Right lobe of liver (tissue), 6 donors: Measurements from ENCODE around the gene APOA4. TPM values are rescaled to one million over a fixed set of nuclear protein-coding genes. Genes with fewer than 3 reads are reported as not detected.
A peak's percentile ranks its signal among the peaks of the same experiment; 100 is the strongest.

Experiments
- ATAC-seq, 4 donors: fragments of 200-7000 bp; cut with Tn5 transposase; one replicate each; pipeline ENCODE4 v1.9.1; 2020; ENCODE audit warnings: mild to moderate bottlenecking in 4 of 4, moderate library complexity in 4 of 4
- DNase-seq, 3 donors: peaks; one replicate each; pipeline ENCODE4 v3.0.0-alpha.2; 2020
- H3K27ac ChIP-seq, 3 donors: fragments of 200-600 bp; one replicate each; pipeline ENCODE4 v1.8.0; 2022
- H3K27me3 ChIP-seq, 2 donors: fragments of 200-600 bp; one replicate each; pipeline ENCODE4 v1.8.0; 2022
- H3K36me3 ChIP-seq, 4 donors: fragments of 200-600 bp; sonication (generic) in 1 of 4; one replicate each; pipeline versions ENCODE4 v1.5.1 to v1.8.0; 2017 to 2022; ENCODE audit warnings: control low read depth in 1 of 4
- H3K4me1 ChIP-seq, 4 donors: fragments of 200-600 bp; sonication (generic) in 1 of 4; one replicate each; pipeline versions ENCODE4 v1.5.1 to v1.8.0; 2017 to 2022; ENCODE audit warnings: control low read depth in 1 of 4
- H3K4me3 ChIP-seq, 3 donors: fragments of 200-600 bp; one replicate each; pipeline ENCODE4 v1.8.0; 2022
- H3K9me3 ChIP-seq, 4 donors: fragments of 200-600 bp; sonication (generic) in 1 of 4; one replicate each; pipeline versions ENCODE4 v1.5.1 to v1.8.0; 2017 to 2022; ENCODE audit warnings: control low read depth in 1 of 4
- POLR2A ChIP-seq: fragments of 450-650 bp; IDR thresholded peaks from one replicate; pipeline ENCODE4 v1.6.1; 2017; ENCODE audit warnings: antibody characterized with exemption, mild to moderate bottlenecking
- WGBS: methylation state at CpG from one replicate; pipeline ENCODE4 v1.1.6; 2018; ENCODE audit warnings: low coverage, low lambda C conversion rate; ENCODE audit not compliant: insufficient coverage; ENCODE audit errors: missing lambda C conversion rate; 5-methylcytosine and 5-hydroxymethylcytosine counted together
- intact Hi-C, 2 donors: fragments of 100-400 bp; cut with DNase I; formaldehyde crosslinking; loops; one replicate each; pipeline versions ENCODE4 v1.11.2 to v1.14.1; 2022
- total RNA-seq, 6 experiments: library from RNA; depleted of rRNA in 2 of 6; stranded (reverse); fragments of >200 nt in 2 of 6; fragmentation: NEBNext Ultra II Directional in 3 of 6; extraction: Animal tissue kit (Norgen Biotek cat#: 25700) in 3 of 6; gene quantifications; one replicate each; pipeline versions ENCODE4 v1.1.0 to v1.2.4, GENCODE V29; 2016 to 2023
- TF ChIP-seq, protein P1 (sequence below), 4 donors: fragments of 200-600 bp in 3 of 4; fragments of 450-650 bp in 1 of 4; IDR thresholded peaks; one replicate each; pipeline versions ENCODE4 v1.5.1 to v1.8.0; 2016 to 2022; ENCODE audit warnings: antibody characterized with exemption in 4 of 4, mild to moderate bottlenecking in 2 of 4
- donor health status: DM: no; HTN: yes; CAD: no.
- donor health status: DM: no; HTN: no; CAD: no.
- donor health status: DM: no; HTN: no; CAD: no.
- donor health status: DM: no; HTN: yes; CAD: no.
- donor health status: DM: no; HTN: yes; CAD: no.

APOA4 gene
- total RNA-seq, 6 experiments from 2014 or later = 21.9 to 1,288 (median 117) TPM

DNA sequence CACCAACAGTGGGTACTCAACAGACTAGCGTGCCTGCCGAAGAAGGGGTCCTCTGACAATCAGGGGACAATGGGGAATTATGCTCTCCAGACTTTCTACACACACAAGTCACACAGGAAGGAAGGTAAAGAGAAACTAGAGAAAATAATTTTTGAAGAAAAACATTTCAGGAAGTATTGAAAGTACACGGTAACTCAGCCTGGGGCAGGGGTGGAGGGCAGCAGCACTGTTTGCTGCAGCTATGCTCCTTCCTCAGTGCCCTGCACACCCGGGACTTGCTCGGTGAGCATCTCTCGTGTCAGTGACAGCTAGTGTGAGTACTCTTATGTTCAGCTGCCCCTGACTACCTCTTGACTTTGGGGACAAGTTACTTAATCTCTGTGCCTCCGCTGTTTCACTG, 32.3 kb upstream of the APOA4 start:
- DNase-seq (no peak), ATAC-seq (no peak)
- Histone ChIP-seq H3K4me3 (no peak overlapping the region), H3K36me3 (peaks cover 0 to 22% (median 0%) of the 10 kb centered on the region in 4 donors), H3K4me1 (peaks cover 0 to 31% (median 14%) of the 10 kb centered on the region in 4 donors), H3K27ac (no peak overlapping the region), H3K27me3 (no peaks in the 10 kb centered on the region), H3K9me3 (no peaks in the 10 kb centered on the region)
- no peak for TF ChIP-seq POLR2A
- TF ChIP-seq, protein P1, sequence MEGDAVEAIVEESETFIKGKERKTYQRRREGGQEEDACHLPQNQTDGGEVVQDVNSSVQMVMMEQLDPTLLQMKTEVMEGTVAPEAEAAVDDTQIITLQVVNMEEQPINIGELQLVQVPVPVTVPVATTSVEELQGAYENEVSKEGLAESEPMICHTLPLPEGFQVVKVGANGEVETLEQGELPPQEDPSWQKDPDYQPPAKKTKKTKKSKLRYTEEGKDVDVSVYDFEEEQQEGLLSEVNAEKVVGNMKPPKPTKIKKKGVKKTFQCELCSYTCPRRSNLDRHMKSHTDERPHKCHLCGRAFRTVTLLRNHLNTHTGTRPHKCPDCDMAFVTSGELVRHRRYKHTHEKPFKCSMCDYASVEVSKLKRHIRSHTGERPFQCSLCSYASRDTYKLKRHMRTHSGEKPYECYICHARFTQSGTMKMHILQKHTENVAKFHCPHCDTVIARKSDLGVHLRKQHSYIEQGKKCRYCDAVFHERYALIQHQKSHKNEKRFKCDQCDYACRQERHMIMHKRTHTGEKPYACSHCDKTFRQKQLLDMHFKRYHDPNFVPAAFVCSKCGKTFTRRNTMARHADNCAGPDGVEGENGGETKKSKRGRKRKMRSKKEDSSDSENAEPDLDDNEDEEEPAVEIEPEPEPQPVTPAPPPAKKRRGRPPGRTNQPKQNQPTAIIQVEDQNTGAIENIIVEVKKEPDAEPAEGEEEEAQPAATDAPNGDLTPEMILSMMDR (IDR thresholded peaks at IDR 0.05) = no peak
- intact Hi-C loops = loop anchor here in 1 of 2 donors (10.0 kb wide), 1 partner anchor 369 kb away; no protein-coding TSS in a partner anchor
- WGBS = 70% methylated on average over 7 of the region's 7 CpGs

DNA sequence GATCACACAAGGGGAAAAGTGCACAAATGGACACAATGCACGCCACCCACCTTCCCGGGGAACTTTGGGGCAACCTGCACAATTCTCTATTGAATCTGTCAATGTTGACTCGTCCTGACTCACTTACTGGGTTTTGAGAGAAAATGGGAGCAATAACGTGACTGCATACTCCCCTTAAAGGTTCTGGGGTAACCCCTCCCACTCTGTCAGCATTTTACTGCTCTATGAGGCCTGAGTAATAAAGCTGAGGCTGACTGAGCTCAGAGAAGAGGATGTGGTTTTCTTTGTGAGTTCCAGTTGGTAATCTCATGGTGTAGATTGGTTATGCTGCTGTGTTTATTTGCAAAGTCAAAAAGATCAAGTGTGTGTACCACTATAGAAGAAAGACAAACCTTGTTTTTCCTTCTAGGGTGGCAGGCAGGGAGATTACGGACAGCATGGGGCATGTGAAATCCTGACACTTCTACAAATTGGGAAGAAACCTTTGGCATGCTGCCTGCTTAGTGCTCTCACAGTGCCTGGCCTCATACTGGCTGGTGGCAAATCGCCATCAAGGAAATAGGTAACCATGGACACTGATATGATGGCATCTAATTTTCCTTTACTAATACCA, 30.5 kb upstream of the APOA4 start:
- no peak for DNase-seq
- Histone ChIP-seq H3K27me3 (no peaks in the 10 kb centered on the region), H3K36me3 (peaks cover 0 to 17% (median 3%) of the 10 kb centered on the region in 4 donors), H3K4me1 (peaks cover 0 to 31% (median 14%) of the 10 kb centered on the region in 4 donors), H3K4me3 (no peak overlapping the region), H3K9me3 (no peaks in the 10 kb centered on the region), H3K27ac (no peak overlapping the region)
- ATAC-seq = peak; percentile 40 to 49 (median 45)
- no peak for TF ChIP-seq POLR2A
- TF ChIP-seq, protein P1 (IDR thresholded peaks at IDR 0.05) = no peak
- intact Hi-C loops = loop anchor here in 1 of 2 donors (10.0 kb wide), 1 partner anchor 371 kb away; no protein-coding TSS in a partner anchor
- WGBS = 52% methylated on average over 6 of the region's 6 CpGs

DNA sequence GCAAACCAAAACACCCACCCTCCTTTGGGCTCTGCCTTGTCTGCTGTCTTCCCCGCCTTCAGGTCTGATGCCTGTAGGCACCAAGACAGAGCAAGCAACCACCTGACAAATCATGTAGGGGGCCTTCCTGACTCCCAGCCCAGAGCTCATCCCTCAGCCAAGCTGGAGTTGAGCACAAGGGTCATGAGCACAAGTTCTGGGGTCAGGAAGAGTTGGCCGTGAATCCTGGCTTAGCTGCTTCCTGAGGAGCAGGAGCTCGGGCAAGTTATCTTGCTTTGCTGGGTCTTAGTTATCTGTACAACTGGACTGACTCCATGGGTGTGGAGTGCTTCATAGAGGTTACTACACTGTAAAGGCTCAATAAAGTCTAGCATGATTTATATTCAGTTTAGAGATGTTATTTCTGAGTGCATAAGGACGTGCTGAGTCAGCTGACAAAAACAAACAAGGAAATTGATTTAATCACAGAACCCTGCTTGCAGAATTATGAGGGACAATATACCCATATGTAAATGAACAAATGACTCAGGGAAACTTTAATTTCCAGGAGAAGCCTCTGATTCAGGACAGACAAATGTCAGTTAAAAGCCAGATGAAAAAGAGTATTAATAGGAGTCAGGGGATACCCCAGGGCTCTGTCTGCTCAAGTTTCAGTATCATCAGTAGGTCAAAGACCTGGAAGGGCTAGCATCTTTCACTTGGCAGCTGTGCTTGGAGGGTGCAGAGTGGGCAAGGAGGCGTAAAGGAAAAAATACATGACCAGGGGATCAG, 29.3 kb upstream of the APOA4 start:
- no peak overlapping the region for H3K4me3 ChIP-seq
- WGBS = 26% methylated on average over 5 of the region's 5 CpGs
- peaks cover 0 to 15% (median 6%) of the 10 kb centered on the region in 4 donors for H3K36me3 ChIP-seq
- intact Hi-C loops = loop anchor here in 1 of 2 donors (10.0 kb wide), 1 partner anchor 372 kb away; no protein-coding TSS in a partner anchor
- peak overlapping the region in 1 of 3 donors; percentile 9 for H3K27ac ChIP-seq
- ATAC-seq = peak; percentile 54 to 59 (median 56)
- TF ChIP-seq POLR2A = no peak
- TF ChIP-seq, protein P1 (IDR thresholded peaks at IDR 0.05) = no peak
- DNase-seq = no peak
- no peaks in the 10 kb centered on the region for H3K9me3 ChIP-seq
- H3K4me1 ChIP-seq = peaks cover 0 to 31% (median 11%) of the 10 kb centered on the region in 4 donors
- no peaks in the 10 kb centered on the region for H3K27me3 ChIP-seq

DNA sequence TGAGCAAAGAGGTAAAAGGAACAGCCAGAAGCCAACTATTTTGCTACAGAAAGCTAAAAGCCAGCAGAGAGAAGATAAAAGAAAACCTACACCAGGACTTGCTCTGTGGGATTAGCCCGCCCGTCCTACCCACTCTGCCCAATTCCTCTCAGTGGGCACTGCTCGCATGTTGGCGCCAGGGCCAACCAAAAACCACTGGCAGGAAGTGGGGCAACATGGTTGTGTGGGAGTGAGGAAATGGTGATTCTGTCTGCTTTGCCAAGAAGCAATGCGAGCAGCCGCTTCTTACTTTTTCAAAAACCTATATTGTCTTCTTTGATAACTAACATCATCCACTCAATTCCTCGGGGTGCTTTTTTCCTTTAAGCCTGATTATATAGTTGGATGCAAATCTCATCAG, 28.5 kb upstream of the APOA4 start:
- TF ChIP-seq, protein P1 (IDR thresholded peaks at IDR 0.05) = no peak
- TF ChIP-seq POLR2A = no peak
- peak in 1 of 4 donors; percentile 25 for ATAC-seq
- Histone ChIP-seq H3K4me3 (no peak overlapping the region), H3K36me3 (peaks cover 0 to 23% (median 7%) of the 10 kb centered on the region in 4 donors), H3K27ac (no peak overlapping the region), H3K4me1 (peaks cover 0 to 23% (median 8%) of the 10 kb centered on the region in 4 donors), H3K9me3 (no peaks in the 10 kb centered on the region), H3K27me3 (no peaks in the 10 kb centered on the region)
- DNase-seq = no peak
- 52% methylated on average over 7 of the region's 7 CpGs for WGBS
- intact Hi-C loops = loop anchor here in 1 of 2 donors (10.0 kb wide), 1 partner anchor 373 kb away; no protein-coding TSS in a partner anchor
